ELF-1 (cell line): ENCODE measurements around the gene SNAPIN.

Experiments
- DNase-seq: peaks from one replicate; pipeline ENCODE4 v3.0.0-alpha.2; 2016; ENCODE audit warnings: low read depth, low spot score

SNAPIN gene

GRCh38 chr1:153705484-153705883 lies 47.0 kb downstream of the SNAPIN start:
- no peak for DNase-seq

- DNase-seq = no peak
These were observed 52.5 kb downstream of the SNAPIN start for GRCh38 chr1:153711026-153711425.
